K562 (cell line): Measurements from ENCODE around the gene CD47. TPM values are rescaled to one million over a fixed set of nuclear protein-coding genes. Genes with fewer than 3 reads are reported as not detected.

Experiments used
- ARID4B ChIP-seq: sonication (generic); formaldehyde crosslinking; IDR thresholded peaks from 2 replicates; pipeline ENCODE4 v1.8.0; 2022; ENCODE audit warnings: mild to moderate bottlenecking, missing genetic modification reagents
- ATF3 ChIP-seq, 2 experiments: fragments of 450-650 bp in 1 of 2; sonication (generic) in 1 of 2; formaldehyde crosslinking in 1 of 2; IDR thresholded peaks in 1 of 2; conservative IDR thresholded peaks in 1 of 2; 2 replicates each; pipeline versions ENCODE4 v1.6.1 to v1.8.1; 2016 to 2023; ENCODE audit warnings: mild to moderate bottlenecking in 2 of 2, moderate library complexity in 2 of 2, inconsistent platforms in 1 of 2, missing genetic modification reagents in 1 of 2
- HEY1 ChIP-seq: fragments of 250-450 bp; sonication (Bioruptor Pico); IDR thresholded peaks from 2 replicates; pipeline ENCODE4 v1.5.0; 2020; ENCODE audit warnings: mild to moderate bottlenecking, moderate library complexity, borderline replicate concordance
- IFI16 ChIP-seq: fragments of 250-450 bp; sonication (Bioruptor Pico); IDR thresholded peaks from 2 replicates; pipeline ENCODE4 v2.1.2; 2022; ENCODE audit warnings: mild to moderate bottlenecking, inconsistent platforms
- NBN ChIP-seq: fragments of 450-650 bp; IDR thresholded peaks from 2 replicates; pipeline ENCODE4 v1.6.1; 2016; ENCODE audit warnings: low read depth, mild to moderate bottlenecking
- UBTF ChIP-seq, 2 experiments: IDR thresholded peaks; 2 replicates each; pipeline ENCODE4 v1.6.1; 2012; ENCODE audit warnings: improper control_type of control experiment in 2 of 2, low read depth in 2 of 2, low read length in 2 of 2, borderline replicate concordance in 1 of 2
- ZNF695 ChIP-seq: fragments of 450-650 bp; formaldehyde crosslinking; IDR thresholded peaks from 2 replicates; pipeline ENCODE4 v1.4.0; 2020; ENCODE audit warnings: mild to moderate bottlenecking, moderate library complexity
- ZNF785 ChIP-seq: fragments of 250-450 bp; sonication (Bioruptor Pico); IDR thresholded peaks from 2 replicates; pipeline ENCODE4 v1.4.0; 2020; ENCODE audit warnings: mild to moderate bottlenecking
- polyA plus RNA-seq, 8 experiments: library from polyadenylated mRNA; depleted of rRNA in 4 of 8; stranded (reverse) in 5 of 8; unstranded in 3 of 8; fragments of >200 nt; fragmentation: Nextera tagmentation in 2 of 8; fragmentation: Illumina TruSeq in 1 of 8; extraction: Ambion mirVana in 2 of 8; extraction: Trizol in 1 of 8; gene quantifications; 2 replicates each; pipeline versions ENCODE4 v1.2.1 to v1.2.3, GENCODE V29; 2011 to 2014; ENCODE audit warnings: inconsistent platforms in 1 of 8, missing spikeins in 1 of 8
- total RNA-seq, 7 experiments: library from RNA; depleted of rRNA in 6 of 7; stranded (reverse); fragments of >200 nt in 6 of 7; fragmentation: Illumina TruSeq in 2 of 7; extraction: Trizol in 2 of 7; gene quantifications; 2 replicates each; pipeline versions ENCODE4 v1.2.1 to v1.2.3, GENCODE V29; 2011 to 2021; ENCODE audit warnings: low replicate concordance in 1 of 7

Gene CD47
- total and polyA plus RNA-seq, 9 of the 15 experiments (the other 6 are each of a cell fraction or from before 2014, with no cell fraction given), result 10.2 to 62.6 (median 36.3) TPM

- TF ChIP-seq ARID4B (CRISPR knock-in tag) (no peak), ZNF785 (no peak), ATF3 (IDR thresholded peaks at IDR 0.05) (no peak), ATF3 (CRISPR knock-in tag; conservative IDR thresholded peaks at IDR 0.05) (no peak), NBN (no peak), HEY1 (CRISPR knock-in tag) (no peak), UBTF (IDR thresholded peaks at IDR 0.05; ENCODE audit: borderline replicate concordance in 1 of 2, low read depth in 2 of 2, low read length in 2 of 2) (no peak), ZNF695 (CRISPR knock-in tag) (no peak), IFI16 (CRISPR knock-in tag) (no peak)
These were observed 2.7 kb downstream of the CD47 start (continued) for GRCh38 chr3:108088146-108088545.
